Mesenteric fat pad (tissue), 1 donor: ENCODE measurements around the gene ADAMTSL4. TPM values are rescaled to one million over a fixed set of nuclear protein-coding genes. Genes with fewer than 3 reads are reported as not detected.

Source experiments
- DNase-seq: peaks from one replicate; pipeline ENCODE4 v3.0.0-alpha.2; 2020; ENCODE audit warnings: low spot score
- total RNA-seq: library from RNA; stranded (reverse); fragmentation: NEBNext Ultra II Directional; extraction: Animal tissue kit (Norgen Biotek cat#: 25700); gene quantifications from one replicate; pipeline ENCODE4 v1.2.1, GENCODE V29; 2021
- donor health status: DM: yes; HTN: yes; CAD: no.

The ADAMTSL4 gene
- total RNA-seq, 1 donor from 2014 or later, result 76.4 TPM

GRCh38 chr1:150555198-150555970 is 6.2 kb downstream of the ADAMTSL4 start:
- no peak for DNase-seq

- DNase-seq, result no peak
Observed at GRCh38 chr1:150555971-150556865, 7.0 kb downstream of the ADAMTSL4 start.

DNA sequence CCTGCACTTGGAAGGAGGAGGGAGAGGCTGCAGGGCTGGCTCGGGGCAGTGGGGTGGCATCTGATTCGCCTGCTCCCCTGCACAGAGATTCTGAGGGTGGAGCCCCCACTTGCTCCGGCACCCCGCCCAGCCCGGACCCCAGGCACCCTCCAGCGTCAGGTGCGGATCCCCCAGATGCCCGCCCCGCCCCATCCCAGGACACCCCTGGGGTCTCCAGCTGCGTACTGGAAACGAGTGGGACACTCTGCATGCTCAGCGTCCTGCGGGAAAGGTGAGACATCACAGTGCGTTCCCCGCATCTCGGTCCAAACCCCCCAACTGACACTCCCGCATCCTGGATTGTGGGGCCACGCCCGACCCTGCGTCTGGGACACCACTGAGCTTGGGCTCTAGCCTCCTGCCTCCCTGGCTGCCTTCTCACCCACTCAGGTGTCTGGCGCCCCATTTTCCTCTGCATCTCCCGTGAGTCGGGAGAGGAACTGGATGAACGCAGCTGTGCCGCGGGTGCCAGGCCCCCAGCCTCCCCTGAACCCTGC is 7.9 kb downstream of the ADAMTSL4 start:
- DNase-seq, result no peak

GRCh38 chr1:150557813-150558212 is 8.6 kb downstream of the ADAMTSL4 start:
- DNase-seq, result no peak

GRCh38 chr1:150558303-150558704 is 9.1 kb downstream of the ADAMTSL4 start:
- DNase-seq, result no peak

DNA sequence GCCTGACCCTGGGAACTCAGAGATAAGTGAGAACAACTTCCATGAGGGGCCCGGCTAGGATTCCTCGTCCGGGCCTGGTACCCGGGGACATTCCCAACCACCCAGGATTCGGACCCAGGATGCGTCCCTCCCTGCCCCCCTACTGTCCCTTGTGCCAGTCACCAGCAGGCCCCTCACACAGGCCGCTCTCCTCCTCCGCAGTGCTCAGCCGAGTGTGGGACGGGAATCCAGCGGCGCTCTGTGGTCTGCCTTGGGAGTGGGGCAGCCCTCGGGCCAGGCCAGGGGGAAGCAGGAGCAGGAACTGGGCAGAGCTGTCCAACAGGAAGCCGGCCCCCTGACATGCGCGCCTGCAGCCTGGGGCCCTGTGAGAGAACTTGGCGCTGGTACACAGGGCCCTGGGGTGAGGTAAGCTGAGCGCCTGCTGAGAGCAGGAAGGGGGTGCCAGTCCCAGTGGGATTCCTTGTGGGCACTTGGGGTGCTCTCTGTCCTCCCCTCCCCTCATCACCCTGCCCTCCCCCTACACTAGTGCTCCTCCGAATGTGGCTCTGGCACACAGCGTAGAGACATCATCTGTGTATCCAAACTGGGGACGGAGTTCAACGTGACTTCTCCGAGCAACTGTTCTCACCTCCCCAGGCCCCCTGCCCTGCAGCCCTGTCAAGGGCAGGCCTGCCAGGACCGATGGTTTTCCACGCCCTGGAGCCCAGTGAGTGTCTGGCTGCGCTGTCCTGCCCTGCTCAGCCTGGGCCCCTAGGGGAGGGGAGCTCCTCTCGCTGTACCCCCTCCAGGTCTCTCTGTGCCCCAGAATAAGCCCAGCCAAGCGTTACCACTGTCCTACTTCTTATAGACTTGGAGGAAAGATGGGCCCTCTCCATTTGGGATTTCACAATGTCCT is 9.8 kb downstream of the ADAMTSL4 start:
- no peak for DNase-seq

- no peak for DNase-seq
Observed at GRCh38 chr1:150559656-150560010, 10.4 kb downstream of the ADAMTSL4 start.

DNA sequence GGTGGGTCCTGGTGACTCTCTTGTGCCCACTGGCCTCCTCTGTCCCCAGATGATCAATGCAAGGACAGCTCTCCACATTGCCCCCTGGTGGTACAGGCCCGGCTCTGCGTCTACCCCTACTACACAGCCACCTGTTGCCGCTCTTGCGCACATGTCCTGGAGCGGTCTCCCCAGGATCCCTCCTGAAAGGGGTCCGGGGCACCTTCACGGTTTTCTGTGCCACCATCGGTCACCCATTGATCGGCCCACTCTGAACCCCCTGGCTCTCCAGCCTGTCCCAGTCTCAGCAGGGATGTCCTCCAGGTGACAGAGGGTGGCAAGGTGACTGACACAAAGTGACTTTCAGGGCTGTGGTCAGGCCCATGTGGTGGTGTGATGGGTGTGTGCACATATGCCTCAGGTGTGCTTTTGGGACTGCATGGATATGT is 10.8 kb downstream of the ADAMTSL4 start:
- DNase-seq, result no peak

- DNase-seq, result peak; percentile 96
Observed at GRCh38 chr1:150560576-150561253, 11.5 kb downstream of the ADAMTSL4 start.

GRCh38 chr1:150561254-150561973 is 12.2 kb downstream of the ADAMTSL4 start:
- DNase-seq, result peak; percentile 96

DNA sequence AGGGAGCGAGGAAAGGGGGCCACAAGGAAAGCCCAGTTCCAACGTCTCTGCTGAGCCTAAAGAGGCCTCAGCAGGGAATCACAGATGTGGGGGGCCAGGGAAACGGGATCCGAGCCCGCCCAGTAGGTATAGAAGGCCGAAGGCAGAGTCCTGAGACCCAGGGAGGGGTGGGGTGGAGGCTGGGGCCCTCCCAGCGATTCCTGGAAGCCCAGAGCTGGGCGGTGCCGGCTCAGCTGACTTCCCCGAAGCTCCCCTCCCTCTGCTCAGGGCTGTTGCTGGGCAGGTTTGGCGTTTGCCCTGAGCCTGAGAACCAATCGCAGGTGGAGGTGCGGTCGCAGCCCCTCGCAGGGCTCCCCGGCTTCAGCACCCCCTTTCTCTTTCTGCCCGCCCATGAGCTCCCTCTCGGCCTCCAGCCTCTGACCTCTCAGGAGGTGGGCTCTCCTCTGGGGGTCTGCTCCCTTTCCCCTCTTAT is 12.8 kb downstream of the ADAMTSL4 start:
- peak; percentile 97 for DNase-seq

GRCh38 chr1:150562446-150563339 is 13.5 kb downstream of the ADAMTSL4 start:
- no peak for DNase-seq

DNA sequence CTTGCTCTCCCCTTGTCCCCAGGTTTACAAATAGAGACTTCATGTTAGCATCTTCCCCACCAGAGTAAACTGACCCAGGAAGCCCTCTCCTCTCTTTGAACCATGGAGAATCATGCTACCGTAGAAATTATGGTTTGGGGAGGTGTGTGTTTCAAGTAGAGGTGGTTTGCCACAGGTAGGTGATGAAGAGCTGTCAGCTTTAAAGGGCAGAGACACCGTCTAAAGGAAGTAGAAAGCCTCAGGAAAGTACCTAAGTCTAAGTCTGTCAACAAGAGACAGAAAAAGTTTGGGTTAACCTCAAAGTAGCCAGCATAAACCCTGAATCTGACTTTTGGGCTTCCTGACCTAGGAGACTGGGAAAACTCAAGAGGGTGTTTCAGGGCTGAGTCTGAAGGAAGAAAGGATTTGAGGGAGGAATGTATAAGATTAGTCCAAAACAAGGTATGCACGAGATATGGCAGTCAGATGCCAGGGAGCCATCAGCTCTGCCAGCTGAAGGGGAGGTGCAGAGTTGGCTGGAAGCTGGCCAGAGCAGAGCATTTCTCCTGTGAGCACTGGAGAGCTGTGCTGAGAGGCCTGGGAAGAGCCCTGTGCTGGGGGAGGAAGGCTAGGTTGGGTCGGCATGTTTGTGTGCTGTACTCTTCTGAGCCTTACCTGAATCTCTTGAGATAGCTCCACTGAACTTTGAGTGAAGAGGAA is 14.3 kb downstream of the ADAMTSL4 start:
- DNase-seq, result no peak

GRCh38 chr1:150564051-150564991 is 15.1 kb downstream of the ADAMTSL4 start:
- DNase-seq, result no peak

DNA sequence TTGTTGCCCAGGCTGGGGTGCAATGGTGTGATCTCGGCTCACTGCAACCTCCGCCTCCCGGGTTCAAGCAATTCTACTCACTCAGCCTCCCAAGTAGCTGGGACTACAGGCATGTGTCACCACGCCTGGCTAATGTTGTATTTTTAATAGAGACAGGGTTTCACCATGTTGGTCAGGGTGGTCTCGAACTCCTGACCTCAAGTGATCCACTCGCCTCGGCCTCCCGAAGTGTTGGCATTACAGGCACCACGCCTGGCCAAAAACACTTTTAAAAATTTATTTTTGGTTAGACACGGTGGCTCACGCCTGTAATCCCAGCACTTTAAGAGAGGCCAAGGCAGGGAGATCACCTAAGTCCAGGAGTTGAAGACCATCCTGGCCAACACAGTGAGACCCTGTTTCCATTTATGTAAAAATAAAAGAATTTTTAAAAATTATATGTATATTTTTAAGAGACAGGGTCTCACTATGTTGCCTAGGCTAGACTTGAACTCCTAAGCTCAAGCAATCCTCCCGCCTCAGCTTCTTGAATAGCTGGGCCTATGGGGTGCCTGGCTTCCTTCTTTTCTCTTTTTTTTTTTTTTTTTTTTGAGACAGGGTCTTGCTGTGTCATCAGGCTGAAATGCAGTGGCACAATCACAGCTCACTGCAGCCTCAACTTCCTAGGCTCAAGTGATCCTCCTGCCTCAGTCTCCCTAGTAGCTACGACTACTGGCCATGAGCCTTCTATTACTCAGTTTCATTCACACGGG is 16.2 kb downstream of the ADAMTSL4 start:
- peak; percentile 59 for DNase-seq
